Gastrocnemius medialis (tissue), 4 donors: ENCODE measurements around the gene RTL1. TPM values are rescaled to one million over a fixed set of nuclear protein-coding genes. Genes with fewer than 3 reads are reported as not detected.

Experiments used
- ATAC-seq, 2 donors: fragments of 150-250 bp; one replicate each; pipeline ENCODE4 v1.9.1; 2016
- DNase-seq, 2 donors: peaks; one replicate each; pipeline ENCODE4 v3.0.0-alpha.2; 2019
- H3K27ac ChIP-seq, 4 donors: fragments of 200-600 bp; sonication (generic); 1 replicate in 1 of 4; 2 replicates in 3 of 4; pipeline ENCODE4 v1.5.1; 2016 to 2018; ENCODE audit warnings: mild to moderate bottlenecking in 2 of 4, moderate library complexity in 1 of 4
- H3K27me3 ChIP-seq, 3 donors: fragments of 200-600 bp; sonication (generic) in 2 of 3; 1 replicate in 1 of 3; 2 replicates in 2 of 3; pipeline versions ENCODE4 v1.5.1 to v1.6.0; 2016 to 2019; ENCODE audit warnings: mild to moderate bottlenecking in 1 of 3, moderate library complexity in 1 of 3
- H3K36me3 ChIP-seq, 2 donors: fragments of 200-600 bp; sonication (generic) in 1 of 2; one replicate each; pipeline ENCODE4 v1.5.1; 2017 to 2018
- H3K4me1 ChIP-seq, 2 donors: fragments of 200-600 bp; sonication (generic) in 1 of 2; one replicate each; pipeline ENCODE4 v1.5.1; 2016 to 2017; ENCODE audit warnings: mild to moderate bottlenecking in 2 of 2
- H3K4me3 ChIP-seq, 4 donors: fragments of 200-600 bp; sonication (generic) in 3 of 4; 1 replicate in 1 of 4; 2 replicates in 3 of 4; pipeline ENCODE4 v1.5.1; 2016 to 2019; ENCODE audit warnings: mild to moderate bottlenecking in 2 of 4
- H3K9me3 ChIP-seq, 3 donors: fragments of 200-600 bp; sonication (generic) in 2 of 3; 1 replicate in 1 of 3; 2 replicates in 2 of 3; pipeline ENCODE4 v1.5.1; 2016 to 2019
- POLR2A ChIP-seq, 2 donors: fragments of 450-650 bp; IDR thresholded peaks; one replicate each; pipeline ENCODE4 v1.6.1; 2017; ENCODE audit warnings: antibody characterized with exemption in 2 of 2, mild to moderate bottlenecking in 2 of 2, moderate library complexity in 2 of 2
- in situ Hi-C, 4 donors: fragments of 200-750 bp; cut with MboI; loops; one replicate each; pipeline versions ENCODE4 v1.15.0 to v1.8.0; 2017; ENCODE audit warnings: low sequenced_read_pairs in 4 of 4
- intact Hi-C: fragments of 100-400 bp; cut with DNase I; formaldehyde crosslinking; loops from one replicate; pipeline ENCODE4 v1.15.1; 2023; ENCODE audit warnings: low total_unique reads
- total RNA-seq, 4 donors: library from RNA; depleted of rRNA; stranded (reverse); fragments of >200 nt; gene quantifications; one replicate each; pipeline versions ENCODE4 v1.1.0 to v1.2.3, GENCODE V29; 2016
- TF ChIP-seq, protein P1 (sequence below), 5 experiments: fragments of 450-650 bp in 3 of 5; fragments of 200-600 bp in 2 of 5; sonication (generic) in 2 of 5; IDR thresholded peaks in 4 of 5; conservative IDR thresholded peaks in 1 of 5; 1 replicate in 4 of 5; 2 replicates in 1 of 5; pipeline ENCODE4 v1.5.1; 2016 to 2019; ENCODE audit warnings: antibody characterized with exemption in 5 of 5, mild to moderate bottlenecking in 3 of 5, moderate library complexity in 3 of 5

The RTL1 gene
- total RNA-seq, 4 donors from 2014 or later, result not detected

DNA sequence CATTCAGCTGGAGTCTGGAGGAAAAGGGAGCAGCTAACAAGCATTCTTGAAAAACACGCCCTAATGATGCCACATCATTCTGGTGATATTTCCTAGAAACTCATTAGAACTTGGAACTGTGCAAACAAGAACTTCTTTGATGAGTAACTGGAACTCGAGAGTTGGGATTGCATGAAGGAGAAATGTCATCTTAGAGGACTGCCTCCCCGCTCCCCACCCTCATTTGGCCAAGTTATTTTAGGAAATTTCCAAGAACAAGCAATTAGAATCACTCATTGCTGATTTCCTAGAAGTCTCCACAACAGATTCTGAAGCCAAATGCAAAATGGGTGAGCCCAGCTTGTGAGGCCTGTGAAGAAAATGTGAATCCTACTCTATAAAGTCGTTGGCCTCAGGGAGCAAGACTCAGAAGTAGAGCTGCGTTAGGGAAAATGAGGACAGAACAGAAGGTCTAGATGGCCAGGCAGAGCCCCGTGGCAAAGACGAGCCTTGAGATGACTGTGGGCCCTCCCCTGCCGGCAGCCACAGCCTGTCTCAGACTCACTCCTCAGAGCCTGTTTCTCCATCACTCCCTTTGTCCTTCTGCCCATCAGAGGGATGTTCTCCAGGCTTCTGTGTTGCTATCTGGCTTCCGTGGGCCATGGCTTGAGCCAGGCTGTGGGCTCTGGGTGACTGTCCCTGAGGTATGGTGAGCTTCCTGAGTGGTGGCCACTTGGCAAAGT is 38.4 kb downstream of the RTL1 start:
- Histone ChIP-seq H3K27me3 (no peaks in the 10 kb centered on the region), H3K36me3 (no peaks in the 10 kb centered on the region), H3K27ac (no peak overlapping the region), H3K4me1 (no peaks in the 10 kb centered on the region), H3K4me3 (no peak overlapping the region), H3K9me3 (no peaks in the 10 kb centered on the region)
- ATAC-seq, result no peak
- in situ Hi-C loops (loop anchor here in 1 of 4 donors (25.0 kb wide), 1 partner anchor 747 kb away; no protein-coding TSS in a partner anchor), intact Hi-C loops (no loop called here)
- TF ChIP-seq, protein P1, sequence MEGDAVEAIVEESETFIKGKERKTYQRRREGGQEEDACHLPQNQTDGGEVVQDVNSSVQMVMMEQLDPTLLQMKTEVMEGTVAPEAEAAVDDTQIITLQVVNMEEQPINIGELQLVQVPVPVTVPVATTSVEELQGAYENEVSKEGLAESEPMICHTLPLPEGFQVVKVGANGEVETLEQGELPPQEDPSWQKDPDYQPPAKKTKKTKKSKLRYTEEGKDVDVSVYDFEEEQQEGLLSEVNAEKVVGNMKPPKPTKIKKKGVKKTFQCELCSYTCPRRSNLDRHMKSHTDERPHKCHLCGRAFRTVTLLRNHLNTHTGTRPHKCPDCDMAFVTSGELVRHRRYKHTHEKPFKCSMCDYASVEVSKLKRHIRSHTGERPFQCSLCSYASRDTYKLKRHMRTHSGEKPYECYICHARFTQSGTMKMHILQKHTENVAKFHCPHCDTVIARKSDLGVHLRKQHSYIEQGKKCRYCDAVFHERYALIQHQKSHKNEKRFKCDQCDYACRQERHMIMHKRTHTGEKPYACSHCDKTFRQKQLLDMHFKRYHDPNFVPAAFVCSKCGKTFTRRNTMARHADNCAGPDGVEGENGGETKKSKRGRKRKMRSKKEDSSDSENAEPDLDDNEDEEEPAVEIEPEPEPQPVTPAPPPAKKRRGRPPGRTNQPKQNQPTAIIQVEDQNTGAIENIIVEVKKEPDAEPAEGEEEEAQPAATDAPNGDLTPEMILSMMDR (IDR thresholded peaks at IDR 0.05 in 4 of 5, conservative IDR thresholded peaks at IDR 0.05 in 1 of 5), result no peak
- TF ChIP-seq POLR2A (IDR thresholded peaks at IDR 0.05), result no peak
- DNase-seq, result no peak

DNA sequence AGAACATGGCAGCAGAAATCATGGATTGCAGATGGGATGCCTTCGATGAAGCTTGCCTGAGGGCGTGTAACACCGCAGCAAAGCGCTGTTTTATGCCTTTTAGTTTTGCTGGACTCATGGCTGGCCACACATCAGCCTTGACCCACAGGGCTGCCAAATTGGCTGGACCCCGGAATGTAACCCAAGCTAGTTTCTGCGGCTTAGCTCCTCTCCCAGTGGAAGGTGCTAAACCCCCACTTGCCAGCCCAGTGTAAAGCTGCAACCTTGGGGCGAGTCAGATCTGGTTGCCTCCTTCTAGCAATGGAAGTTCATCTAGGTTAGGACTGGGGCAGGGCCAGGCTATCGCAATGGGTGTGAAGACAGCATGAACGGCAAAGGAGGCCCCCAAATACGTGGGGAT is 39.3 kb downstream of the RTL1 start:
- Histone ChIP-seq H3K27me3 (no peaks in the 10 kb centered on the region), H3K36me3 (no peaks in the 10 kb centered on the region), H3K9me3 (no peaks in the 10 kb centered on the region), H3K4me1 (no peaks in the 10 kb centered on the region), H3K27ac (no peak overlapping the region), H3K4me3 (no peak overlapping the region)
- TF ChIP-seq, protein P1 (IDR thresholded peaks at IDR 0.05 in 4 of 5, conservative IDR thresholded peaks at IDR 0.05 in 1 of 5), result no peak
- TF ChIP-seq POLR2A (IDR thresholded peaks at IDR 0.05), result no peak
- no peak for DNase-seq
- intact Hi-C loops (no loop called here), in situ Hi-C loops (loop anchor here in 1 of 4 donors (25.0 kb wide), 1 partner anchor 748 kb away; no protein-coding TSS in a partner anchor)
- ATAC-seq, result no peak

DNA sequence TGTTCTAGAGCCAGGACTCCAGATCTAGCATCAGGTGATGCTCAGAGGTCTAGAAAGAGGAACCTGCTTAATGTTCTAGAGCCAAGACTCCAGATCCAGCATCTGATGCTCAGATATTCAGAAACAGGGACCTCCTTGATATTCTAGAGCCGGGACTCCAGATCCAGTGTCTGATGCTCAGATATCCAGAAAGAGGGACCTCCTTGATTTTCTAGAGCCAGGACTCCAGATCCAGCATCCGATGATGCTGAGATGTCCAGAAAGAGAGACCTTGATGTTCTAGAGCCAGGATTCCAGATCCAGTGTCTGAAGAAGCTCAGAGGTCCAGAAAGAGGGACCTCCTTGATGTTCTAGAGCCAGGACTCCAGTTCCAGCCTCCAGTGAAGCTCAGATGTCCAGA is 40.7 kb downstream of the RTL1 start:
- intact Hi-C loops, result no loop called here
- Histone ChIP-seq H3K27me3 (no peaks in the 10 kb centered on the region), H3K36me3 (no peaks in the 10 kb centered on the region)

DNA sequence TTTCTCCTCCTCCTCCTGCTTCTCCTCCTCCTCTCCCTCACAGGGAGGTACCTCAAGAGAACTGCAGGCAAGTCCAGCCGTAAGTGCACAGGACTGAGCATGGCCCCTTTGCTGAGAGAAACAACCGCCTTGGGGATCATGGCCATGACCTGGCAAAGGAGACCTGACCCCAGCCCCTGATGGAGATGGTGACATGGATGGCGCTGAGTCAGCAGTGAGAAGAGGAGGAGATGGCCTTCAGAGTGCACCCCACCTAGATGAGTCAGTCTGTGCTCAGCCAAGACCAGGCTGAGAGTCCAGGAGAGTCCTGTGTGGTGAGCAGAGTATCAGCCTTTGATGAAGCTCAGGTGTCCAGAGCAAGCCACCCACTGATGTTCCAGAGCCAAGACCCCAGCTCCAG is 41.2 kb downstream of the RTL1 start:
- Histone ChIP-seq H3K4me1 (no peaks in the 10 kb centered on the region), H3K36me3 (no peaks in the 10 kb centered on the region), H3K4me3 (no peak overlapping the region), H3K27me3 (no peaks in the 10 kb centered on the region), H3K9me3 (no peaks in the 10 kb centered on the region), H3K27ac (no peak overlapping the region)
- DNase-seq, result no peak
- TF ChIP-seq, protein P1 (IDR thresholded peaks at IDR 0.05 in 4 of 5, conservative IDR thresholded peaks at IDR 0.05 in 1 of 5), result no peak
- TF ChIP-seq POLR2A (IDR thresholded peaks at IDR 0.05), result no peak
- intact Hi-C loops (no loop called here), in situ Hi-C loops (loop anchor here in 1 of 4 donors (25.0 kb wide), 1 partner anchor 750 kb away; no protein-coding TSS in a partner anchor)
- ATAC-seq, result no peak

More for the DNA sequence above, 40.7 kb downstream of the RTL1 start:
- ATAC-seq, result no peak
- no peak for TF ChIP-seq POLR2A (IDR thresholded peaks at IDR 0.05)
- TF ChIP-seq, protein P1 (IDR thresholded peaks at IDR 0.05 in 4 of 5, conservative IDR thresholded peaks at IDR 0.05 in 1 of 5), result no peak
- Histone ChIP-seq H3K9me3 (no peaks in the 10 kb centered on the region), H3K4me1 (no peaks in the 10 kb centered on the region), H3K4me3 (no peak overlapping the region), H3K27ac (no peak overlapping the region)
- in situ Hi-C loops, result loop anchor here in 1 of 4 donors (25.0 kb wide), 1 partner anchor 750 kb away; no protein-coding TSS in a partner anchor
- DNase-seq, result no peak
